Measurements from ENCODE around the gene DAO. TPM values are rescaled to one million over a fixed set of nuclear protein-coding genes. Genes with fewer than 3 reads are reported as not detected.

DAO gene
- total RNA-seq, 1 experiment from 2014 or later = not detected

DNA sequence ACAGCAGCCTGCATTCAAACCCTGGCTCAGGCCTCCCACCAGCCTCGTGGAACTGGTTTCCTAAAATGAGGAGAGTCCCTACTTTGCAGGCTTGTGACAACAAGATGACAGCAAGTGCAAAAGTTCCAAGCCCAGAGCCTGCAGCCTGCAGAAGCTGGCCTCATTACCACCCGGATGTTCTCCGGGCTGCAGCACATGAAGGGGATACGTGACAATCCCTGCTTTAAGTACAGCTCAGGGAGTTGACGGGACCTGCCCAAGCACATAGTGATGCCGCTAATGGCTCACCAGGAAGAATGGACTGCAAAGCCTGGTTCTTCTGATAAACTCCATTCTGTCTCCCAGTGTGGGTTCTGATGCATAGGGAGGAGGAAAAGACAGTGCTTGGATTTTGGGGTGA is 37.5 kb upstream of the DAO start:
- WGBS (ENCODE audit: extremely low coverage, insufficient read length, low lambda C conversion rate) = no CpG with 5 or more reads among the region's 6 CpGs
- Histone ChIP-seq H3K4me1 (ENCODE audit: insufficient read depth, low read length) (peaks cover 5% of the 10 kb centered on the region; the same call in 1 of the 2 replicates), H4K91ac (ENCODE audit: insufficient read length, low read depth, low read length) (no peak overlapping the region), H3K23me2 (ENCODE audit: insufficient read length, low read depth, low read length, poor library complexity, severe bottlenecking) (no peaks in the 10 kb centered on the region), H3K27ac (ENCODE audit: insufficient read length, low read depth, low read length) (no peak overlapping the region), H2AK5ac (ENCODE audit: insufficient read length, low read length) (no peak overlapping the region), H2AFZ (ENCODE audit: low read length) (no peak overlapping the region), H2BK5ac (ENCODE audit: insufficient read length, low read length) (no peak overlapping the region), H3K4me2 (ENCODE audit: insufficient read depth, insufficient read length, low read length) (no peak overlapping the region), H3K14ac (ENCODE audit: insufficient read depth, low read length) (no peak overlapping the region), H3K79me2 (ENCODE audit: insufficient read depth, low read length) (no peaks in the 10 kb centered on the region), H3K56ac (ENCODE audit: insufficient read length, low read depth, low read length) (no peak overlapping the region), H3K27me3 (ENCODE audit: insufficient read depth, low read length) (no peaks in the 10 kb centered on the region), H3K9me3 (ENCODE audit: control insufficient read depth, low read depth, low read length) (no peaks in the 10 kb centered on the region), H2BK12ac (ENCODE audit: insufficient read length, low read depth, low read length) (no peak overlapping the region), H4K8ac (replicated peaks; ENCODE audit: insufficient read length, low read depth, low read length) (no peak overlapping the region), H3K18ac (ENCODE audit: insufficient read length, low read depth, low read length) (no peak overlapping the region), H2BK20ac (ENCODE audit: low read depth, low read length, poor library complexity, severe bottlenecking) (no peak overlapping the region), H4K5ac (ENCODE audit: insufficient read length, low read depth, low read length) (no peak overlapping the region), H3K9ac (ENCODE audit: extremely low read depth, insufficient read length, low read length) (no peak overlapping the region), H2BK120ac (ENCODE audit: low read depth, low read length, poor library complexity, severe bottlenecking) (no peak overlapping the region), H3K23ac (ENCODE audit: insufficient read length, low read depth, low read length) (no peak overlapping the region), H4K20me1 (ENCODE audit: control insufficient read depth, insufficient read depth, insufficient read length) (no peaks in the 10 kb centered on the region), H3T11ph (ENCODE audit: low read length) (no peak overlapping the region), H2BK15ac (ENCODE audit: low read depth, low read length) (no peak overlapping the region), H3K79me1 (ENCODE audit: insufficient read depth, low read depth, low read length, poor library complexity, severe bottlenecking) (no peaks in the 10 kb centered on the region), H3K4ac (ENCODE audit: low read depth, low read length) (no peak overlapping the region)
- Mint-ChIP-seq H3K9me3 (peaks cover 0 to 6% of the 10 kb centered on the region in 2 experiments; a peak in 3 of 5 replicates), H3K27ac (peak overlapping the region in 2 of 3 experiments; percentile 59 to 81; a peak in 2 of 7 replicates), H3K27me3 (ENCODE audit: low read depth) (no peaks in the 10 kb centered on the region), H3K4me1 (peaks cover 25 to 29% of the 10 kb centered on the region in 2 experiments), H3K36me3 (ENCODE audit: insufficient read depth in 1 of 3, low read depth in 3 of 3) (peaks cover 26 to 41% (median 27%) of the 10 kb centered on the region in 3 experiments), H3K4me3 (no peak overlapping the region)
- TF ChIP-seq, protein P1, sequence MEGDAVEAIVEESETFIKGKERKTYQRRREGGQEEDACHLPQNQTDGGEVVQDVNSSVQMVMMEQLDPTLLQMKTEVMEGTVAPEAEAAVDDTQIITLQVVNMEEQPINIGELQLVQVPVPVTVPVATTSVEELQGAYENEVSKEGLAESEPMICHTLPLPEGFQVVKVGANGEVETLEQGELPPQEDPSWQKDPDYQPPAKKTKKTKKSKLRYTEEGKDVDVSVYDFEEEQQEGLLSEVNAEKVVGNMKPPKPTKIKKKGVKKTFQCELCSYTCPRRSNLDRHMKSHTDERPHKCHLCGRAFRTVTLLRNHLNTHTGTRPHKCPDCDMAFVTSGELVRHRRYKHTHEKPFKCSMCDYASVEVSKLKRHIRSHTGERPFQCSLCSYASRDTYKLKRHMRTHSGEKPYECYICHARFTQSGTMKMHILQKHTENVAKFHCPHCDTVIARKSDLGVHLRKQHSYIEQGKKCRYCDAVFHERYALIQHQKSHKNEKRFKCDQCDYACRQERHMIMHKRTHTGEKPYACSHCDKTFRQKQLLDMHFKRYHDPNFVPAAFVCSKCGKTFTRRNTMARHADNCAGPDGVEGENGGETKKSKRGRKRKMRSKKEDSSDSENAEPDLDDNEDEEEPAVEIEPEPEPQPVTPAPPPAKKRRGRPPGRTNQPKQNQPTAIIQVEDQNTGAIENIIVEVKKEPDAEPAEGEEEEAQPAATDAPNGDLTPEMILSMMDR (conservative IDR thresholded peaks at IDR 0.05) = no peak
- DNase-seq = no peak

All from H9 (cell line).